ENCODE measurements around the gene IRF3.
A peak's percentile ranks its signal among the peaks of the same experiment; 100 is the strongest.
"Not testable (repeated sequence)": the region's sequence is repeated elsewhere in the genome, so short reads cannot be mapped to it uniquely, and the experiment has no call there.

The IRF3 gene

GRCh38 chr19:49651029-49651819 lies 14.4 kb downstream of the IRF3 start:
- DNase-seq (ENCODE audit: low read depth in 4 of 4, low spot score in 1 of 4) = no peak

- DNase-seq (ENCODE audit: low read depth in 4 of 4, low spot score in 1 of 4) = no peak
Measured at GRCh38 chr19:49646586-49646985, 19.1 kb downstream of the IRF3 start.

DNA sequence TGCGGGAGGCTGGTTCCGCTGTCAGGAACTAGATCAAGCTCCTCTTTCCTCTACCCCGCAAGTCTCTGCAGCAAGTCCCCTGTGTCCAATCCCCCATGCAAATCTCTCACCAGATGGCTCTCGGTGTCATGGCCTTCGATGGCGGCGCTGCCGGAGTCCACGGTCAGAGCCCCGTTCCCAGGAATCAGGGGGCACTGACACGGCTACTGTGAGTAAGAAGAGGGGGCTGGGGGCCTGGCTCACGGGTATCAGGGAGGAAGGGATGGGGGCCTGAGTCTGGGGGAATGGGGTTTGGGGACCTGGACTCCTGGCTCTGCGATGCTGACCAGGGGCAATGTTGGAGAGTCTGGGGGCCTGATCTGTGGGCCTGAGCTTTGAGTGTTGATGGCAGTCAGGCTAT lies 19.7 kb downstream of the IRF3 start:
- DNase-seq (ENCODE audit: low read depth in 4 of 4, low spot score in 1 of 4) = no peak

GRCh38 chr19:49645592-49645991 lies 20.1 kb downstream of the IRF3 start:
- no peak for DNase-seq (ENCODE audit: low read depth in 4 of 4, low spot score in 1 of 4)

DNA sequence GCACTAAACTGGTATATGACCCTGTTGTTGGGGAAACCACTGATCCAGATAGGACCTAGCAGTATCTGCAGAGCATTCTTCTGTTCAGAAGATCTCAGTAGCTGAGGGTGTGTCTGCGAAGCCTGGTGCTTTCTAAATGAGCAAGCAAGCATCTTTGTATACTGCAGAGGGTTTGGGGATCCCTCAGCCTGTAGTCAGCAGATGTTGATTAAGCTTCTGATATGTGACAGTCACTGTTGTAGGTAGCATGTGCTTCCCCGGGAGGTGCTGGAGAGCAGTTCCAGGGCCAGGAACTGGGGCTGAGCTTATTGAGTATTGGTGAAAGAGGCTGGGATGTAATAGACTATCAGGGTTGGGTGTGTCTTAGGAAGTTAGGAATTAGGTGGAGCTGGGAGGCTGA lies 22.2 kb downstream of the IRF3 start:
- DNase-seq (ENCODE audit: low read depth in 4 of 4, low spot score in 1 of 4) = no peak

DNA sequence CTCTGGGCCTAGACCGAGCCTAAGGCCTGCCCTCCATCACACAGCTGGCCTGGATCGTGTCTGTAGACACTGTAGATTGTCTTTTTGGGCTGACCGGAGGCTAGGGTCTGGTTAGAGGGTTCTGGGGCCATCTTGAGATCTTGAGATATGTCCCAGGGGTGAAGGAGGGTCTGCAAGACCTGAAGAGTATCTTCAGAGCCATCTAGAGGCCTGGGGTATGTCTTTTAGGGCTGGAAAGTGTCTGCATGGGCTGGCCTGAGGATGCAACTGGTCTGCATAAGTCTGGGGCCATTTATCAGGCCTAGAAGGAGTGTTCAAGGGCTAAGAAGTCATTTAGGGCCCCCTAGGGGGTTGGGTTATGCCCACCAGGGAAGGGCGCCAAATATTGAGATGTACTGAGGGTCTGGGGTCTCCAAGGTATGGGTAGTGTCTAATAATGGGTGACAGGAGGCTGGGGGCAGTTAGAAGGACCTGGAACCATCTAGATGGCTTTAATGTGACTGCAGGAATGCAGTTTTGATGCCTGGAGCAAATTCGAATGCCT lies 23.1 kb downstream of the IRF3 start:
- DNase-seq (ENCODE audit: low read depth in 4 of 4, low spot score in 1 of 4) = no peak

DNA sequence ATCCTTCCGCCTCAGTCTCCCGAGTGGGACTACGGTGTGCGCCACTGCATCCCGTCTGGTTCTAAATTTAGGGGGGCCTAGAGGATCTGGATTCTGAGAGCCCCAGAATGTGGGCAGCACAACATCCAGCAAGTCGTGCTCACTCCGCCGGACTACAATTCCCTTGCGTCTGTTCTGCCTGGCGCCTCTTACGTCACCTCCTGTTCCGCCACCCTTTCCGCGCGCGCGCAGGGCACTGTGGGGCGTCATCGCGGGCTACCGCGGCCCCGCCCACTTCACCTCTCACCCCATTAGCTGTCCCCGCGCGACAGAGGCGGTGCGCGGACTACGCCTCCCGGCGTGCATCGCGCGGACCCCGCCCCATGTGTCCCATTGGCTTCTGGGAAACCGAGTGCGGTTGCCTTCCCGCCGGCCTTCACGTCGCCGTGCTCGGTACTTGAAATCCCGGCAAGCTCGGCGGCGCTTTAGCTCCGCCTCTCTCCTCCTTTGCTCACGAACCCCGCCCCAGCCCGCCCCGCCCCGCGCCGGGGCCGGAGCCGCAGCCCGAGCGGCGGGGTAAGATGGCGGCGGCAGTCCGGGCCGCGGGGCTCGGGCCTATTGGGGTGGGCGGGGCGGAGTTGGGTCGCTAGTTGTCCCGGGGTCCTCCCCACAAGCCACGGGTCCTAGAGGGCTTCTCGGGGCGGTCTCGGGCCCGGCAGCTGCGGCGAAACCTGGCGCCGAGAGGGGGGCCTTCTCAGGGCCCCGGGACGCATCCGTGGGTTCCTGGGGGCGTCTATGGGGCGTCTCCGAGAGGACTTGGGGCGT lies 23.8 kb downstream of the IRF3 start, which contains the start of gene SCAF1:
Gene SCAF1, plus strand, starts transcription at position 522 of the 804 bp plus-strand sequence. CDS start 2,818 bp downstream, outside the sequence.
- DNase-seq (ENCODE audit: low read depth in 4 of 4, low spot score in 1 of 4) = peak; percentile 98 to 99 (median 98)

DNA sequence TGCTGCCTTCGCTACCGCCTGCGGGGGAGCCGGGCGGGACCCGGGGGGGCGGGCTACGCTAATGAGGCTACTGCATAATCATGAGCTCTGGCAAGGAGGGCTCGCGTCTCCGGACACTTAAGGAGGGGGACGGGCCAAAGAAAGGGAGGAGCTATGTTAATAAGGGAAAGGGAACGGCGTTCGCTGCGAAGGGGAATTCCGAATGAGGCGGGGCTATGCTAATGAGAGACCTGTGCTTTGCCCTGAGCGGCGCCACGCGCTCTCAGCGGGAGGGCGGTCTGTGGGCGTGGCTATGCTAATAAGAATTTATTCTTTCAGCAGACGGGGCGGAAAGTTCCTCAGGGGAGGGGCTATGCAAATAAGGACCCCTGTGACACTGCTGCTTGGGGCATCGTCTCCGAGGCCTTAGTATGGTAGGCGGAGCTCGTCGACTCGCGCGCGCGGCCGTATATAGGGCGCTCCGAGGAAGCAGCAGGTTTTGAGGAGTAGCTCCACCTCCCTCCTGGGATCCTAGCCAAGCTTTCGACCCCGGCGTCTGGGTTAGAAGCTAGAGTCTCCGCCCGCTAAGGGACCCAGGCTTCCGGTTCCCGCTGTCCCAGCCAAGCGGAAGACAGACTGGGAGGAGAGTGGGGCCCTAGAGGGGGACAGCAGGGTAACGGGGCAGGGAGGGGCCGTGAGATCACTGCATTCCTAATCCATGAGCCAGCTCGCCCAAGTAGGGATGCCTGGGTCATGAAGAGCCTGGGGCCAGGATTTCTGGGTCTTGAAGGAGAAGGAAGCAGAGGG lies 25.4 kb downstream of the IRF3 start, which contains the start of gene RRAS:
Gene RRAS, minus strand, starts transcription at position 31 of the 786 bp plus-strand sequence. CDS start 45 bp downstream, outside the sequence.
- peak; percentile 99 to 100 (median 100) for DNase-seq (ENCODE audit: low read depth in 4 of 4, low spot score in 1 of 4)

GRCh38 chr19:49639401-49640112 lies 26.1 kb downstream of the IRF3 start:
- DNase-seq (ENCODE audit: low read depth in 4 of 4, low spot score in 1 of 4) = no peak

DNA sequence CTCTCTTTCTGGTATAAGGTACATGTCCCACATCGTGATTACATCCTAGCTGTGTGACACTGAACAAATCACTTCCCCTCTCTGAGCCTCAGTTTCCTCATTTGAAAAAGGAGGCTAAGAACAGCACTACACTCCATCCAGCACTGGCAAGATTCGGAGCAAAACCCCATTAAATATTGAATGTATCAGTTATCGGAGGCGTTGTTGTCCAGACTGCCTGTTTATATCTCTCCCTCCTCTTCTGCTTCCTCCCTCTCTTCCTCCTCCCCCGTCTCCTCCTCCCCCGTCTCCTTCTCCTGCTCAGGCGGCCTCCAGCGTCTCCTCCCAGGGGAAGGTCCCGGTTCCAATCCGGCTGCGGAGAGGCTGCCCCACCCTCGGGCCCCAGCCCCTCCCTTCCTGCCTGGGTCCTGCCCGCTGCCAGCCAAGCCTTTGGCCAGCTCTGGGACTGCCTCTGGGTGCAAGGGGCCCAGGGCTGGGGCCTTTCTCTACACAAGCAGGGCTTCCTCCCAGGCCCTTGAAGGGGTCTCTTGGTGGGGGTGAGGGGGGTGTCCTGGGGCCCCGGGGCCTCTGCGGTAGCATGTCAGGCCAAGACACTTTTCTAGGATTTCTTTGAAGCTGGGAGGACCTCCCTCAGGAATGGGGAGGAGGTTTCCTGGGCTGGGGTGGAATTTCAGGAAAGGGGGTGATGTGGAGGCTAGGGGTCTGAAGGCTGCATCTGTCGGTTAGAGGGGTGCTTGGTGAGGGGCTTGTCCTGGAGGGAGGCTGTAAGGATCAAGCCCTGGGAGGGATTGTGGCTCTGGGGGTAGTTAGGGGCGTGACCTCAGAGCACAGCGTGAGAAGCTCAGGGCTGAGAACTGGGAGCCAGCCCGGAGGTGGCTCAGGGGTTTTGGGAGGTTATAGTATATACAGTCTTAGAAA lies 27.6 kb downstream of the IRF3 start:
- DNase-seq (ENCODE audit: low read depth in 4 of 4, low spot score in 1 of 4) = no peak

DNA sequence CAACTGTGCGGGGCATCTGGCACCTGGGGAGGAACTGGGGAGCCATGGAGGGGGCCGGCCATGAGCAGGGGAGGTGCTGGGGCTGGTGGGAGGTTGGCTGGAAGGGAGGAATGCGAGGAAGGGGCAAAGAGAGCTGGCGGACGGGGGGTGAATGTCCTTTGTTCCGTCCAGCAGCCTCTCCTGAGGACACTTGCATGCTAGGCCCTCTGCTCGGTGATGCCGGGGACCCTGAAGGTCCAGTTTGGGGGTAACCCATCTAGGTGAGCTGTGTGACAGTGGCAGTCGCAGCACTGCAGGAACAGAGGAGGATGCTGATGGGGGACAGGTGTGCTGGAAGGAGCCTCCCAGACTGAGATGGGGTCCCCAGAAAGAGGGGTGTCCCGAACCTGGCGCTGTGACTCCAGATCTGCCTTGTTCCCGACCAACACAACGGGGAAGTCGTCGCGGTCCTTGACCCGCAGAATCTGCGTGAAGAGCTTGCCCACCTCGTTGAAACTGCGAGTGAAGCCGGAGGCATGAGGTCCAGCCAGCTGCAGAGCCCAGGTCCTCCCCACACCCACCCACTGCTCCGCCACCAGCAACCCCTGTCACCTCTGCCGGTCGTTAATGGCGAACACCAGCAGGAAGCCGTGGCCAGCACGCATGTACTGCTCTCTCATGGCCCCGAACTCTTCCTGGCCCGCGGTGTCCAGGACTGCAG lies 29.3 kb downstream of the IRF3 start:
- DNase-seq (ENCODE audit: low read depth in 4 of 4, low spot score in 1 of 4) = no peak

DNA sequence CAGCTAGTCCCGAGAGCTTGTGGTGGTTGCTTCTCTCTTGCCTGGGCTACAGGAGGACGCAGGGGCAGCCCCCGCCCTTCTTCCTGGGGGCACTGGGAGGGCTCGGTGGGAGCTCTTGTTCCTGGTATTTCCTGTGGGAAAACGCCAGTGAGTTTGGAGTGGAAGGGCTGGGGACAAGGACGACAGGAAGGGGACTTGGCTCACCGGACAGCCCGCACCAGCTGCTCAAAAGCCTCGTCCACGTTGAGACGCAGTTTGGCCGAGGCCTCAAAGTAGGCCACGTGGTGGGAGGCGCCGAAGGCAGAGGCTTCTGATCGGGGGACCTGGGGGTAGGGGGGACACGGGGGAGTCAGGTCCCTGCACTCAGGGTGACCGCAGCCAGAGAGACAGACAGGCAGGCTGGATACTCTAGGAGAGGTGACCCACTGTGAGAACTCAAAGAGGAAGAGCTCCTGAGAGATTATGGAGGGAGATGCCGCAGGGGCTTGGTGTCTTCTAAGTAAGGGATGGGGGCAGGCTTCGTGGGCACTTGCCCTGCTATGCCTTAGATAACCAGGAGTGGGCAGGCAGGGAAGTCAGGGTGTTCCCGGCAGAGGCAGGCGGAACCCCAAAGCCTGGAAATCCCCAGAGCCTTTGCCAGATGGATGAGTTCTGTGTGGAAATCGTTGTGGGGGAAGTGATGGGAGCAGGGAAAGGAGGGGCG lies 30.0 kb downstream of the IRF3 start:
- DNase-seq (ENCODE audit: low read depth in 4 of 4, low spot score in 1 of 4) = no peak

DNA sequence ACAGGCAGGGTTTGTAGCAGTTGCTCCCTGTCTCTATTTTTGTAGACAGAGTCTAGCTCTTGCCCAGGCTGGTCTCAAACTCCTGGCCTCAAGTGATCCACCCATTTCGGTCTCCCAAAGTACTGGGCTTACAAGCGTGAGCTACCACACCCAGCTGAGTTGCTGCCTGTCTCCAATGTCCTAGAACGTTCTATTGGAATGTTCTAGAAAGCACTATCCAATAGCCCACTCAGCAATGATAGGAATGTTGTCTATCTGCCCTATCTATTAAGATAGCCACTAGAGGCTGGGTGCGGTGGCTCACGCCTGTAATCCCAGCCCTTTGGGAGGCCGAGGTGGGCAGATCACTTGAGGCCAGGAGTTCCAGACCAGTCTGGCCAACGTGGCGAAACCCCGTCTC lies 32.4 kb downstream of the IRF3 start:
- not testable (repeated sequence) for DNase-seq (ENCODE audit: low read depth in 4 of 4, low spot score in 1 of 4)

GRCh38 chr19:49632576-49632975 lies 33.1 kb downstream of the IRF3 start:
- DNase-seq (ENCODE audit: low read depth in 4 of 4, low spot score in 1 of 4) = no peak

DNA sequence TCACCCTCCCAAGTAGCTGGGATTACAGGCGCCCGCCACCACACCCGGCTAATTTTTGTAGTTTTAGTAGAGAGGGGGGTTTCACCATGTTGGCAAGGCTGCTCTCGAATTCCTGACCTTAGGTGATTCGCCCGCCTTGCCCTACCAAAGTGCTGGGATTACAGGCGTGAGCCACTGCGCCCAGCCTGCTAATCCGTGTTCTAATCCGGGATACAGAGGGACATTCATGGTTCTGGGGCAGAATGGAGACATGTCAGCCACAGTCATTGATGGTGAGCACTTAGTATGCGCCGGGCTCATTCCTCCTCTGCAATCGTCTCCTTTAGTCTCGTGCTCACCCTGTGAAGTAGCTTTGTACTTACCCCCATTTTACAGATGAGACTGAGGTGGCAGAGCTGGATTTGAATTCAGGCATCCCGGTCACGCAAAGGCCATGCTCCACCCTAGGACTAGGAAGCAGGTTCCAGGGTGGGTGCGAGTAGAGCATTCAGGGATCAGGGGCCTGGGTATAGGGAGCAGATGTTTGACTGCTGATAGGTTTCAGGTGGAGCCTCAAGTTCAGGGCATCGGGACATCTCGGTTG lies 34.0 kb downstream of the IRF3 start:
- no peak for DNase-seq (ENCODE audit: low read depth in 4 of 4, low spot score in 1 of 4)

GRCh38 chr19:49631014-49631588 lies 34.6 kb downstream of the IRF3 start:
- DNase-seq (ENCODE audit: low read depth in 4 of 4, low spot score in 1 of 4) = no peak

DNA sequence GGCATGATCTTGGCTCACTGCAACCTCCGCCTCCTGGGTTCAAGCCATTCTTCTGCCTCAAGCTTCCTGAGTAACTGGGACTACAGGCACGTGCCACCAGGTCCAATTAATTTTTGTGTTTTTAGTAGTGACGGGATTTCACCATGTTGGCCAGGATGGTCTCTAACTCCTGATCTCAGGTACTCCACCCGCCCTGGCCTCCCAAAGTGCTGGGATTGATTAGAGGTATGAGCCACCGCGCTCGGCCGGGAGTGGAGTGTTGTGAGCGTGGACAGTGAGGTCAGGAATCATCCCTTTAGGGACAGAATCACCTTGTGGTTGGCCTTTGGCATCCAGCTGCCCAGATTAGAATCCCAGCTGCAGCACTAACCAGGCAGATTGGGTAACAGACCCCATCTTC lies 36.0 kb downstream of the IRF3 start:
- DNase-seq (ENCODE audit: low read depth in 4 of 4, low spot score in 1 of 4) = no peak
